Heart left ventricle (tissue), 16 donors: ENCODE data around the gene VTI1B. TPM values are rescaled to one million over a fixed set of nuclear protein-coding genes. Genes with fewer than 3 reads are reported as not detected.
A peak's percentile ranks its signal among the peaks of the same experiment; 100 is the strongest.

Experiments used
- ATAC-seq, 4 donors: fragments of 200-7000 bp; cut with Tn5 transposase; one replicate each; pipeline ENCODE4 v1.9.1; 2020 to 2022; ENCODE audit warnings: moderate library complexity in 4 of 4, mild to moderate bottlenecking in 3 of 4, moderate number of reproducible peaks in 1 of 4
- DNase-seq, 5 donors: peaks; one replicate each; pipeline ENCODE4 v3.0.0-alpha.2; 2020
- H3K27ac ChIP-seq, 12 donors: fragments of 200-600 bp; sonication (generic) in 4 of 12; one replicate each; pipeline versions ENCODE4 v1.5.0 to v1.8.0; 2016 to 2022; ENCODE audit warnings: mild to moderate bottlenecking in 2 of 12
- H3K27me3 ChIP-seq, 9 donors: fragments of 200-600 bp; sonication (generic) in 2 of 9; one replicate each; pipeline versions ENCODE4 v1.5.1 to v1.8.0; 2016 to 2022; ENCODE audit warnings: mild to moderate bottlenecking in 3 of 9
- H3K36me3 ChIP-seq, 9 donors: fragments of 200-600 bp; sonication (generic) in 2 of 9; one replicate each; pipeline versions ENCODE4 v1.5.0 to v1.8.0; 2018 to 2022; ENCODE audit warnings: mild to moderate bottlenecking in 2 of 9
- H3K4me1 ChIP-seq, 12 donors: fragments of 200-600 bp; sonication (generic) in 4 of 12; one replicate each; pipeline versions ENCODE4 v1.5.0 to v1.8.0; 2016 to 2022; ENCODE audit warnings: mild to moderate bottlenecking in 3 of 12
- H3K4me3 ChIP-seq, 12 donors: fragments of 200-600 bp; sonication (generic) in 4 of 12; one replicate each; pipeline versions ENCODE4 v1.5.0 to v1.8.0; 2017 to 2022; ENCODE audit warnings: mild to moderate bottlenecking in 9 of 12, moderate library complexity in 4 of 12
- H3K9me3 ChIP-seq, 12 donors: fragments of 200-600 bp; sonication (generic) in 4 of 12; one replicate each; pipeline versions ENCODE4 v1.5.0 to v1.8.0; 2016 to 2022; ENCODE audit warnings: mild to moderate bottlenecking in 1 of 12
- CTCF ChIP-seq, 12 donors: fragments of 200-600 bp; sonication (generic) in 4 of 12; IDR thresholded peaks; one replicate each; pipeline versions ENCODE4 v1.5.0 to v1.8.0; 2018 to 2022; ENCODE audit warnings: antibody characterized with exemption in 12 of 12, mild to moderate bottlenecking in 5 of 12
- POLR2A ChIP-seq, 2 donors: fragments of 450-650 bp; IDR thresholded peaks; one replicate each; pipeline ENCODE4 v1.6.1; 2017; ENCODE audit warnings: antibody characterized with exemption in 2 of 2, mild to moderate bottlenecking in 2 of 2, moderate library complexity in 2 of 2
- WGBS, 4 donors: extraction: QIAGEN DNeasy Blood & Tissue Kit in 2 of 4; methylation state at CpG; one replicate each; pipeline versions ENCODE4 v1.1.5 to v1.1.7; 2013 to 2018; 5-methylcytosine and 5-hydroxymethylcytosine counted together
- intact Hi-C, 10 donors: fragments of 100-400 bp; cut with DNase I; formaldehyde crosslinking; loops; one replicate each; pipeline versions ENCODE4 v1.11.1 to v1.14.2; 2022
- polyA plus RNA-seq, 2 donors: library from polyadenylated mRNA; stranded (reverse); fragments of 200-250 nt; gene quantifications; one replicate each; pipeline ENCODE4 v1.2.3, GENCODE V29; 2013
- total RNA-seq, 9 donors: library from RNA; depleted of rRNA in 2 of 9; stranded (reverse); fragments of >200 nt in 2 of 9; fragmentation: NEBNext Ultra II Directional in 3 of 9; extraction: Animal tissue kit (Norgen Biotek cat#: 25700) in 3 of 9; gene quantifications; one replicate each; pipeline versions ENCODE4 v1.1.0 to v1.2.4, GENCODE V29; 2016 to 2023
- donor health status: ischemic (EF 13 %, LVEDD 7.1; RV severe dilation, severe dysfunction).
- donor health status: healthy with polysubstance abuse.
- donor health status: DM: no; HTN: yes; CAD: no.
- donor health status: DM: no; HTN: no; CAD: no.
- donor health status: ischemic (EF 25% LVEDD 6.9; RV normal size, moderate dysfunction).
- donor health status: ischemic (EF 25% LVEDD 5.7; RV mildly dilated, moderate dysfunction).
- donor health status: healthy.
- donor health status: DM: yes; HTN: yes; CAD: no.
- donor health status: ischemic (EF 35%, LVEDD 5.7; RV mildly dilated, moderate dysfunction).
- donor health status: nonischemic (EF 11% LVEDD 7.7; RV severe dilation, severe dysfunction).
- donor health status: DM: yes; HTN: yes; CAD: no.
- donor health status: PGD.
- donor health status: ischemic (EF 29% LVEDD 5.4; RV normal size, mild dysfunction).
- donor health status: nonischemic (EF 23%, LVEDD 6.1; RV moderate dilation, normal function).

VTI1B gene
- total and polyA plus RNA-seq, 11 donors, result 78.5 to 143 (median 112) TPM

GRCh38 chr14:67638642-67639041, 35.8 kb downstream of the VTI1B start:
- H3K9me3 ChIP-seq, result no peaks in the 10 kb centered on the region
- DNase-seq (no peak), ATAC-seq (no peak)
- no peak overlapping the region for H3K27ac ChIP-seq
- H3K27me3 ChIP-seq, result no peaks in the 10 kb centered on the region
- peaks cover 0 to 9% (median 0%) of the 10 kb centered on the region in 12 donors for H3K4me1 ChIP-seq
- WGBS, 4 donors, result 83 to 98% (median 92%) methylated on average over 3 of the region's 3 CpGs
- no peaks in the 10 kb centered on the region for H3K36me3 ChIP-seq
- TF ChIP-seq CTCF (IDR thresholded peaks at IDR 0.05) (no peak), POLR2A (IDR thresholded peaks at IDR 0.05) (no peak)
- H3K4me3 ChIP-seq, result no peak overlapping the region
- intact Hi-C loops, result no loop called here

GRCh38 chr14:67636361-67636919, 38.0 kb downstream of the VTI1B start:
- TF ChIP-seq POLR2A (IDR thresholded peaks at IDR 0.05), result no peak
- TF ChIP-seq CTCF (IDR thresholded peaks at IDR 0.05), result no peak
- ATAC-seq (peak; percentile 89 to 97 (median 94)), DNase-seq (no peak)
- H3K4me1 ChIP-seq, result peaks cover 0 to 9% (median 0%) of the 10 kb centered on the region in 12 donors
- H3K4me3 ChIP-seq, result no peak overlapping the region
- whole genome bisulfite sequencing, 4 donors, result 26 to 46% (median 44%) methylated on average over 3 of the region's 3 CpGs
- intact Hi-C loops, result no loop called here
- peak overlapping the region in 1 of 12 donors; percentile 33 for H3K27ac ChIP-seq
- H3K27me3 ChIP-seq, result no peaks in the 10 kb centered on the region
- no peaks in the 10 kb centered on the region for H3K36me3 ChIP-seq
- no peaks in the 10 kb centered on the region for H3K9me3 ChIP-seq

- Histone ChIP-seq H3K27me3 (no peaks in the 10 kb centered on the region), H3K4me3 (no peak overlapping the region), H3K27ac (no peak overlapping the region), H3K36me3 (no peaks in the 10 kb centered on the region), H3K4me1 (peaks cover 0 to 9% (median 0%) of the 10 kb centered on the region in 12 donors), H3K9me3 (no peaks in the 10 kb centered on the region)
- 89 to 91% (median 90%) methylated on average over 5 of the region's 5 CpGs for WGBS, 4 donors
- no peak for DNase-seq
- ATAC-seq, result no peak
- TF ChIP-seq CTCF (IDR thresholded peaks at IDR 0.05) (no peak), POLR2A (IDR thresholded peaks at IDR 0.05) (no peak)
- intact Hi-C loops, result no loop called here
Measured at GRCh38 chr14:67633451-67634147, 40.8 kb downstream of the VTI1B start.

- WGBS, 4 donors, result 74 to 88% (median 84%) methylated on average over 5 of the region's 5 CpGs
- ATAC-seq, result no peak
- H3K4me1 ChIP-seq, result peaks cover 0 to under 1% (median 0%) of the 10 kb centered on the region in 12 donors
- no peaks in the 10 kb centered on the region for H3K9me3 ChIP-seq
- no peak for TF ChIP-seq POLR2A (IDR thresholded peaks at IDR 0.05)
- TF ChIP-seq CTCF (IDR thresholded peaks at IDR 0.05), result no peak
- intact Hi-C loops, result no loop called here
- no peak for DNase-seq
- no peaks in the 10 kb centered on the region for H3K27me3 ChIP-seq
- no peak overlapping the region for H3K27ac ChIP-seq
- H3K36me3 ChIP-seq, result no peaks in the 10 kb centered on the region
- no peak overlapping the region for H3K4me3 ChIP-seq
Measured at GRCh38 chr14:67630938-67631337, 43.5 kb downstream of the VTI1B start.
